Testis (tissue), 2 donors: ENCODE results near the gene LCE2A.

Source experiments
- CTCF ChIP-seq, 3 experiments: fragments of 450-650 bp in 2 of 3; fragments of 200-600 bp in 1 of 3; sonication (generic) in 1 of 3; IDR thresholded peaks; one replicate each; pipeline ENCODE4 v1.5.1; 2016 to 2019; ENCODE audit warnings: antibody characterized with exemption in 3 of 3, mild to moderate bottlenecking in 2 of 3, moderate library complexity in 1 of 3
- POLR2A ChIP-seq: fragments of 450-650 bp; IDR thresholded peaks from one replicate; pipeline ENCODE4 v1.6.1; 2017; ENCODE audit warnings: antibody characterized with exemption, mild to moderate bottlenecking, moderate library complexity

GRCh38 chr1:152657677-152658076 is 40.5 kb upstream of the LCE2A start:
- TF ChIP-seq CTCF (IDR thresholded peaks at IDR 0.05) = no peak
- TF ChIP-seq POLR2A = no peak
